ENCODE results near the gene UNC79. TPM values are rescaled to one million over a fixed set of nuclear protein-coding genes. Genes with fewer than 3 reads are reported as not detected.

Gene UNC79
- total and polyA plus RNA-seq, 2 experiments from 2014 or later: 0.15 to 0.20 TPM

- no peak overlapping the region for H2AFZ ChIP-seq
Measured at GRCh38 chr14:93701562-93701961, 270.8 kb downstream of the UNC79 start.

GRCh38 chr14:93702946-93703345 lies 272.2 kb downstream of the UNC79 start:
- Histone ChIP-seq H4K20me1 (ENCODE audit: insufficient read depth, poor library complexity, severe bottlenecking) (no peaks in the 10 kb centered on the region), H3K4me2 (no peak overlapping the region), H3K27me3 (no peaks in the 10 kb centered on the region), H3K36me3 (replicated peaks; ENCODE audit: insufficient read depth, low read depth) (no peaks in the 10 kb centered on the region), H3K9me3 (ENCODE audit: low read depth) (no peaks in the 10 kb centered on the region), H2AFZ (no peak overlapping the region), H3K9me2 (replicated peaks; ENCODE audit: insufficient read depth) (no peaks in the 10 kb centered on the region), H3K4me3 (no peak overlapping the region), H3K27ac (no peak overlapping the region), H3K79me2 (no peaks in the 10 kb centered on the region), H3K4me1 (ENCODE audit: insufficient read depth) (no peaks in the 10 kb centered on the region)
- TF ChIP-seq EZH2 (IDR thresholded peaks at IDR 0.05; ENCODE audit: borderline replicate concordance): no peak
- TF ChIP-seq EZH2phosphoT487 (IDR thresholded peaks at IDR 0.05; ENCODE audit: low read depth, severe bottlenecking, unreplicated experiment): no peak
- TF ChIP-seq CTCF (IDR thresholded peaks at IDR 0.05; ENCODE audit: poor library complexity): no peak
- no peak for DNase-seq (ENCODE audit: low spot score)
- WGBS (ENCODE audit: low lambda C conversion rate, missing lambda C conversion rate): 84% methylated on average over 6 of the region's 6 CpGs

More at GRCh38 chr14:93701562-93701961, 270.8 kb downstream of the UNC79 start:
- Histone ChIP-seq H3K36me3 (replicated peaks; ENCODE audit: insufficient read depth, low read depth) (no peaks in the 10 kb centered on the region), H3K9me3 (ENCODE audit: low read depth) (no peaks in the 10 kb centered on the region), H3K9me2 (replicated peaks; ENCODE audit: insufficient read depth) (no peaks in the 10 kb centered on the region), H3K4me1 (ENCODE audit: insufficient read depth) (no peaks in the 10 kb centered on the region), H3K4me3 (no peak overlapping the region), H3K4me2 (no peak overlapping the region), H3K79me2 (no peaks in the 10 kb centered on the region), H3K27me3 (no peaks in the 10 kb centered on the region), H3K27ac (no peak overlapping the region), H4K20me1 (ENCODE audit: insufficient read depth, poor library complexity, severe bottlenecking) (no peaks in the 10 kb centered on the region)
- 93% methylated on average over 2 of the region's 2 CpGs for WGBS (ENCODE audit: low lambda C conversion rate, missing lambda C conversion rate)
- TF ChIP-seq CTCF (IDR thresholded peaks at IDR 0.05; ENCODE audit: poor library complexity): no peak
- no peak for TF ChIP-seq EZH2phosphoT487 (IDR thresholded peaks at IDR 0.05; ENCODE audit: low read depth, severe bottlenecking, unreplicated experiment)
- no peak for TF ChIP-seq EZH2 (IDR thresholded peaks at IDR 0.05; ENCODE audit: borderline replicate concordance)
- no peak for DNase-seq (ENCODE audit: low spot score)

- no peak for TF ChIP-seq CTCF (IDR thresholded peaks at IDR 0.05; ENCODE audit: poor library complexity)
- no peak for TF ChIP-seq EZH2phosphoT487 (IDR thresholded peaks at IDR 0.05; ENCODE audit: low read depth, severe bottlenecking, unreplicated experiment)
- no peak for TF ChIP-seq EZH2 (IDR thresholded peaks at IDR 0.05; ENCODE audit: borderline replicate concordance)
- H3K27ac ChIP-seq: no peak overlapping the region
- H3K9me2 ChIP-seq (replicated peaks; ENCODE audit: insufficient read depth): no peaks in the 10 kb centered on the region
- no peaks in the 10 kb centered on the region for H3K79me2 ChIP-seq
- H3K4me2 ChIP-seq: no peak overlapping the region
- no peaks in the 10 kb centered on the region for H3K36me3 ChIP-seq (replicated peaks; ENCODE audit: insufficient read depth, low read depth)
- 92% methylated on average over 6 of the region's 6 CpGs for WGBS (ENCODE audit: low lambda C conversion rate, missing lambda C conversion rate)
- H3K4me3 ChIP-seq: no peak overlapping the region
- DNase-seq (ENCODE audit: low spot score): no peak
- H4K20me1 ChIP-seq (ENCODE audit: insufficient read depth, poor library complexity, severe bottlenecking): no peaks in the 10 kb centered on the region
- H2AFZ ChIP-seq: no peak overlapping the region
- H3K4me1 ChIP-seq (ENCODE audit: insufficient read depth): no peaks in the 10 kb centered on the region
- no peaks in the 10 kb centered on the region for H3K9me3 ChIP-seq (ENCODE audit: low read depth)
- H3K27me3 ChIP-seq: no peaks in the 10 kb centered on the region
Measured at GRCh38 chr14:93703941-93704340, 273.2 kb downstream of the UNC79 start.
